Kidney (tissue), 14 donors: ENCODE data around the gene WBP4. TPM values are rescaled to one million over a fixed set of nuclear protein-coding genes. Genes with fewer than 3 reads are reported as not detected.

Source experiments
- DNase-seq, 5 donors: peaks; one replicate each; pipeline ENCODE4 v3.0.0-alpha.2; 2013 to 2020
- FAIRE-seq: peaks from 2 replicates; lab custom pipeline; 2012; peaks lifted over from hg19 to GRCh38; lab: Jason Lieb, UNC
- H3K27ac ChIP-seq, 2 donors: one replicate each; pipeline ENCODE4 v1.7.0; 2013; ENCODE audit warnings: low read depth in 2 of 2, low read length in 2 of 2, inconsistent platforms in 1 of 2
- H3K27me3 ChIP-seq: one replicate; pipeline ENCODE4 v1.7.1; 2013; ENCODE audit warnings: low read length, inconsistent platforms; ENCODE audit not compliant: control insufficient read depth, insufficient read depth
- H3K36me3 ChIP-seq, 3 donors: one replicate each; pipeline versions ENCODE4 v1.7.0 to v1.7.1; 2013; ENCODE audit warnings: low read length in 3 of 3, control low read depth in 1 of 3, inconsistent platforms in 1 of 3; ENCODE audit not compliant: insufficient read depth in 3 of 3, control insufficient read depth in 2 of 3
- H3K4me1 ChIP-seq, 3 donors: one replicate each; pipeline versions ENCODE4 v1.7.0 to v1.7.1; 2013; ENCODE audit warnings: low read length in 3 of 3, inconsistent platforms in 1 of 3, low read depth in 1 of 3; ENCODE audit not compliant: control insufficient read depth in 2 of 3, insufficient read depth in 2 of 3
- H3K4me3 ChIP-seq, 3 donors: one replicate each; pipeline versions ENCODE4 v1.7.0 to v1.8.1; 2013; ENCODE audit warnings: low read length in 3 of 3, control low read depth in 1 of 3, inconsistent platforms in 1 of 3
- H3K9ac ChIP-seq, 3 donors: one replicate each; pipeline versions ENCODE4 v1.7.0 to v1.7.1; 2013; ENCODE audit warnings: low read length in 3 of 3, control low read depth in 1 of 3, inconsistent platforms in 1 of 3
- H3K9me3 ChIP-seq, 3 donors: one replicate each; pipeline versions ENCODE4 v1.7.0 to v1.7.1; 2013; ENCODE audit warnings: low read length in 3 of 3, control low read depth in 1 of 3, inconsistent platforms in 1 of 3; ENCODE audit not compliant: control insufficient read depth in 2 of 3, insufficient read depth in 1 of 3
- intact Hi-C: fragments of 100-400 bp; cut with DNase I; formaldehyde crosslinking; loops from one replicate; pipeline ENCODE4 v1.11.1; 2022
- polyA plus RNA-seq: library from polyadenylated mRNA; stranded (reverse); fragments of 350-450 nt; fragmentation: Illumina TruSeq; extraction: RNeasy Lipid Tissue Mini Kit (QIAGEN cat#74804); gene quantifications from one replicate; pipeline ENCODE4 v1.2.3, GENCODE V29; 2014; ENCODE audit warnings: low read depth, low replicate concordance; ENCODE audit not compliant: insufficient read depth
- total RNA-seq: library from RNA; stranded (reverse); fragmentation: NEBNext Ultra II Directional; extraction: Animal tissue kit (Norgen Biotek cat#: 25700); gene quantifications from one replicate; pipeline ENCODE4 v1.2.1, GENCODE V29; 2021
- TF ChIP-seq, protein P1 (sequence below): IDR thresholded peaks from 3 replicates; pipeline ENCODE4 v1.5.1; 2012; ENCODE audit warnings: mild to moderate bottlenecking, moderate library complexity, borderline replicate concordance; ENCODE audit not compliant: insufficient read depth; ENCODE audit errors: extremely low read depth
- donor health status: control.
- donor health status: control.
- donor health status: control.
- donor health status: control.
- donor health status: control.
- donor health status: DM: yes; HTN: yes; CAD: no.
- donor health status: Normal renal cell carcinoma (clear cell type).

Gene WBP4
- total and polyA plus RNA-seq, 2 donors from 2014 or later: 9.6 to 9.9 TPM

DNA sequence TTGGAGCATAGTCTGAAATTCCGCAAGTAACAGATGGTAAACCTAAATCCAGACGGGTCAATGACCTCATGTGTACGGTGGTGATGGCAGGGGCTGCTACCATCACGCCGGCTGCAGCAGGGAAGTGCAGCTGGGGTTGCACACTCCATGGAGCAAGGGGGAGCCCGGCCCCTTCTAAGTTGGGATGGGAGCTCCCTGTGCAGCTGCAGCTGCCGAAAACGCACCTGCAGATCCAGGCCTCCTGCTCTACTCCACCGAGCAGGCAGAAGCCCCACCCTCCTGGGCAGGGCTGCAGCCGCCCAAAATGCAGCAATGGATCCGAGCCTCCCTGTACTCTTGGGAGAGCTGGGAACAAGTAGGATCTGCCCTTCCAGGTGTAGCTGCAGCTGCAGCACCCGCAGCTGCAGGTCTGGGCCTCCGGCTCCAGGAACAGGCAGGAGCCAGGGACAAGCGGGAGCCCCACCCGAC, 45.8 kb downstream of the WBP4 start:
- no peaks in the 10 kb centered on the region for H3K4me1 ChIP-seq

DNA sequence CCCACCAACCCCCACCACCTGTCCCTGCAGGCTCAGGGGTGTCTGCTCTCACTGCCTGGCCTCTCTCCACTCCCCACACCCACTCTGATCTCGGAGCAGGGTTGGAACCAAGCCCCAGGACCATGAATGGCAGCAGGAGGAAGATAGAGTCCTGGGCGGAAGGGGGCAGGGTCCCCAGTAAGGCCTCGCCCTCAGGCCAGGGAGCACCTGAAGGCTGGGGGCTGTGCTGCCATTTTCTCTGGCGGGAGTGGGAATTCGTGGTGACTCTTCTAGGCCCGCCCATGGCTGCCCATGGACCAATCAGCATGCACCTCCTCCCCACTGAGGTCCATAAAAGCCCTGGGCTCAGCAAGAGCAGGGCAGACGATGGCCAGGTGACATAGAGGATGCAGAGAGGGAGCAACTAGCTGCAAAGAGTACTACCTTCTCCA, 46.3 kb downstream of the WBP4 start:
- FAIRE-seq (no peak), DNase-seq (no peak)
- no peak overlapping the region for H3K27ac ChIP-seq
- H3K27me3 ChIP-seq: no peaks in the 10 kb centered on the region
- no peak overlapping the region for H3K9ac ChIP-seq
- intact Hi-C loops: no loop called here
- TF ChIP-seq, protein P1, sequence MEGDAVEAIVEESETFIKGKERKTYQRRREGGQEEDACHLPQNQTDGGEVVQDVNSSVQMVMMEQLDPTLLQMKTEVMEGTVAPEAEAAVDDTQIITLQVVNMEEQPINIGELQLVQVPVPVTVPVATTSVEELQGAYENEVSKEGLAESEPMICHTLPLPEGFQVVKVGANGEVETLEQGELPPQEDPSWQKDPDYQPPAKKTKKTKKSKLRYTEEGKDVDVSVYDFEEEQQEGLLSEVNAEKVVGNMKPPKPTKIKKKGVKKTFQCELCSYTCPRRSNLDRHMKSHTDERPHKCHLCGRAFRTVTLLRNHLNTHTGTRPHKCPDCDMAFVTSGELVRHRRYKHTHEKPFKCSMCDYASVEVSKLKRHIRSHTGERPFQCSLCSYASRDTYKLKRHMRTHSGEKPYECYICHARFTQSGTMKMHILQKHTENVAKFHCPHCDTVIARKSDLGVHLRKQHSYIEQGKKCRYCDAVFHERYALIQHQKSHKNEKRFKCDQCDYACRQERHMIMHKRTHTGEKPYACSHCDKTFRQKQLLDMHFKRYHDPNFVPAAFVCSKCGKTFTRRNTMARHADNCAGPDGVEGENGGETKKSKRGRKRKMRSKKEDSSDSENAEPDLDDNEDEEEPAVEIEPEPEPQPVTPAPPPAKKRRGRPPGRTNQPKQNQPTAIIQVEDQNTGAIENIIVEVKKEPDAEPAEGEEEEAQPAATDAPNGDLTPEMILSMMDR: no peak
- H3K9me3 ChIP-seq: no peaks in the 10 kb centered on the region
- no peaks in the 10 kb centered on the region for H3K36me3 ChIP-seq
- H3K4me3 ChIP-seq: no peak overlapping the region
- no peaks in the 10 kb centered on the region for H3K4me1 ChIP-seq

More for the DNA sequence above, 45.8 kb downstream of the WBP4 start:
- Histone ChIP-seq H3K9ac (no peak overlapping the region), H3K4me3 (no peak overlapping the region), H3K27ac (no peak overlapping the region), H3K9me3 (no peaks in the 10 kb centered on the region), H3K36me3 (no peaks in the 10 kb centered on the region), H3K27me3 (no peaks in the 10 kb centered on the region)
- DNase-seq (no peak), FAIRE-seq (no peak)
- intact Hi-C loops: no loop called here
- TF ChIP-seq, protein P1: no peak

DNA sequence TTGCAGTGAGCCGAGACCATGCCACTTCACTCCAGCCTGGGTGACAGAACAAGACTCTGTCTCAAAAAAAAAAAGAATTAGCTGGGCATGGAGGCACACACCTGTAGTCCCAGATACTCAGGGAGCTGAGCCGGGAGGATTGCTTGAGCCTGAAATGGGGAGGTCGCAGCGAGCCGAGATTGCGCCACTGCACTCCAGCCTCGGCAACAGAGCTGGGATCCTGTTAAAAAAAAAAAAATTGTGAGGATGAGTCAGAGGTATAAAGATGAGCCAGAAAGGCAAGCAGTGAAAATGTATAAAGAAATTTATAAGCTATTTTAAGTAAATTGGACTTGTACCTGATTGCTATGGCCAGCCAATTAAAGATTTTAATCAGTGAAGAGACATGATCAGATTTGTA, 50.1 kb downstream of the WBP4 start:
- H3K27ac ChIP-seq: no peak overlapping the region
- TF ChIP-seq, protein P1: no peak
- no peaks in the 10 kb centered on the region for H3K9me3 ChIP-seq
- FAIRE-seq: no peak
- no peaks in the 10 kb centered on the region for H3K36me3 ChIP-seq
- H3K27me3 ChIP-seq: no peaks in the 10 kb centered on the region
- H3K9ac ChIP-seq: no peak overlapping the region
- no peak for DNase-seq
- no peak overlapping the region for H3K4me3 ChIP-seq
- no peaks in the 10 kb centered on the region for H3K4me1 ChIP-seq
- intact Hi-C loops: no loop called here

DNA sequence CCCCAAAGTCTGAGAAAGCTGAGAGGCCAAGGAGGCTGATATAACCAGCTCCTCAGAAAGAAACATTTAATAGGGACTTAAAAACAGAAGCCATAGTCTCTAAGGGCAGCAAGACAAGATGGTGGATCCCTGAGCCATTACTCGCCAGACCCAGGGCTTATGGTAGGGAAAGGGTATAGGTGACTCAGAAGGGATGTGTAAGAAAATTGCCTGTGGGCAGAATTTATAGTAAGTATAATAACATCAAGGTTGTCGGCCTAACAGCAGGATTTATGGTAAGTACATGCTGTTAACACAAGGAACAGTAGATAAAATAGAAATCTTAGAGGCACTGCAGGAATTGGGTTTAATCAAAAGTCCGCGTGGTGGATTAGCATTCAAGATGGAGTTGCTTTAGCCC, 56.6 kb downstream of the WBP4 start:
- intact Hi-C loops: no loop called here
- DNase-seq (no peak), FAIRE-seq (no peak)
- Histone ChIP-seq H3K36me3 (no peaks in the 10 kb centered on the region), H3K9me3 (no peaks in the 10 kb centered on the region), H3K4me1 (no peaks in the 10 kb centered on the region), H3K27ac (no peak overlapping the region), H3K4me3 (no peak overlapping the region), H3K27me3 (no peaks in the 10 kb centered on the region), H3K9ac (no peak overlapping the region)
- TF ChIP-seq, protein P1: no peak
